NCI-H2196 treated with DMSO at 0.1 percent for 48 hours (cell line): Measurements from ENCODE around the gene PDRG1.
A peak's percentile ranks its signal among the peaks of the same experiment; 100 is the strongest.

Experiments used
- DNase-seq: peaks from one replicate; lab custom pipeline; 2025; ENCODE audit not compliant: unreplicated experiment; lab: John Stamatoyannopoulos, UW

Gene PDRG1

DNA sequence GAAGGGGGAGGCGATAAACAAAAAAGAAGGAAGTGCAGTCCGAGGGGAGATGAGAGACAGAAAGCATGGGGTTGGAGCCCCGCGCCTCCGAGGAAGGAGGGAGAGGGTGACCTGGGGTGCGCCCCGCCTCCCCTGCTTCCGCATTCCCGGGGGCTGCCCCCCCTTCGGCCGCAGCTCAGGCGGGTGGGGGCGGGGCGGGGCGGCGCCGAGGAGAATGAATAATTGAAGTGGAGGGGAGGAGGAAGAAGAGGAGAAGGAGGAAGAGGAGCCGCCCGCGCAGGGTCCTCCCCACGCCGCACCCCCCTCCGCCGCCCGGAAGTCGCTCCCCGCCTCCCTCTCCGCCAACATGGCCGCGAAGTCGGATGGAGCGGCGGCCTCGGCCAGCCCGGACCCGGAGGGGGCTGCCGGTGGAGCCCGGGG is 16.0 kb upstream of the PDRG1 start, which contains the start of gene XKR7:
Gene XKR7, plus strand, starts transcription at position 322 of the 420 bp plus-strand sequence. Its CDS starts 25 bp downstream, at position 347.
- peak; percentile 60 for DNase-seq

DNA sequence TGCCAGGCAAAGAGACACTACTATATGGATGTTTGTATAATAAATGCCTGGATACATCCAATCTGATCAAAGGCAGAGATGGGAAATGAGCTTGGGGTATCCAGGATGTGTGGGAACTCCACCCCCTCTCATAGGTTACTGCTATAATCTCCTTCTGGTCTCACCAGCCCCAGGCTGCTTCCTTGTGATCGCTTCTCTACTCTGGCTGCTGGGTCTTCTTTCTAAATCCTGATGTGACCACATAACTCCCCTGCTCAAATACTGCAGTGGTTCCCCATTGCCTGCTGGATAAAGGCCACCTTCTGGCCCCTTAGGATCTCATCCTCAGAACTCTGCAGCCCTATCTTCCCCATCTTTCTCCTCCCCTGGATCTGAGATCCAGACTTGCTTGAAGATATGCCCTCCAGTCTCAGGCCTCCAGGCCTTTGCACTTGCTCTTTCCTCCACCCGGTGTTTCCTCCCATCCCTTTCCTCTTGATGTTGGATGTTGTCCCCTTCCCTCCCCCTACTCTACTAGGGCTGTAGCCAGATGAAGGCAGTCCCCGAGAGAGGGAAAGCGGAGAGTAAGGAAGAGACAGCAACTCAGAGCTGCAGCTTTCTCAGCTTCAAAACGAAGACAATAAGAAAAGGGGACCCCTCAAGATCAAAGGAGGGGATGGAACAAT is 15.3 kb upstream of the PDRG1 start:
- no peak for DNase-seq

DNA sequence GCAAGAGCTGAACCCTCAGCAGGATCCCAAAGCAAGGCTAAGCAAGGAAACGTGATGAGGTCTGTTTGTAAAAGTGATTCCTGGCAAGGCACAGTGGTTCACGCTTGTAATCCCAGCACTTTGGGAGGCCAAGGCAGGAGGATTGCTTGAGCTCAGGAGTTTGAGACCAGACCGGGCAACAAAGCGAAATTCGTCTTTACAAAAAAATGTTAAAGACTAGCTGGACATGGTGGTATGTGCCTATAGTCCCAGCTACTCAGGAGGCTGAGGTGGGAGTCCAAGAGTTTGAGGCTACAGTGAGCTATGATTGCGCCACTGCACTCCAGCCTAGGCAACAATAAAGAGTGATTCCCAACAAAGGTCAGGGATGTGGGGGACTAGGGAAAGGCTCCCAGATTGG is 12.0 kb upstream of the PDRG1 start:
- DNase-seq = no peak

DNA sequence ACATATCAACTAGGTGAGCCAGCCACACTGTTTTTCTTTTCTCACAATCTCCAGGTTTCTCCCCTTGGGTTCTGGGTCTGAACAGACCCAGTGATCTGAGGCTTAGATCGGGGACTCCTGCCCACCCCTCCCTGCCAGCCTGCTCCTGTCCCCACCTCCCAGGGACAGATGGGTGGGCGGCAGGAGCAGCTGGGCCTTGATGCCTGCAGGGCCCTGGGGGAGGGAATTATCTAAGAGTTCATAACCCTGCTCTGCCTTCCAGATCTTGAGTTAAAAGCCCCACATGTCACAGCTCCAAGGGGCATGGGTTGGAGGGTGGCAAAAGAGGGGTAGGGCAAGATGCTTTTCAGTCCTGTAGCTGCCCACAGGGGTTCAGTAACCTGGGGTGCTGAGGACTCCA is 10.9 kb upstream of the PDRG1 start:
- no peak for DNase-seq

DNA sequence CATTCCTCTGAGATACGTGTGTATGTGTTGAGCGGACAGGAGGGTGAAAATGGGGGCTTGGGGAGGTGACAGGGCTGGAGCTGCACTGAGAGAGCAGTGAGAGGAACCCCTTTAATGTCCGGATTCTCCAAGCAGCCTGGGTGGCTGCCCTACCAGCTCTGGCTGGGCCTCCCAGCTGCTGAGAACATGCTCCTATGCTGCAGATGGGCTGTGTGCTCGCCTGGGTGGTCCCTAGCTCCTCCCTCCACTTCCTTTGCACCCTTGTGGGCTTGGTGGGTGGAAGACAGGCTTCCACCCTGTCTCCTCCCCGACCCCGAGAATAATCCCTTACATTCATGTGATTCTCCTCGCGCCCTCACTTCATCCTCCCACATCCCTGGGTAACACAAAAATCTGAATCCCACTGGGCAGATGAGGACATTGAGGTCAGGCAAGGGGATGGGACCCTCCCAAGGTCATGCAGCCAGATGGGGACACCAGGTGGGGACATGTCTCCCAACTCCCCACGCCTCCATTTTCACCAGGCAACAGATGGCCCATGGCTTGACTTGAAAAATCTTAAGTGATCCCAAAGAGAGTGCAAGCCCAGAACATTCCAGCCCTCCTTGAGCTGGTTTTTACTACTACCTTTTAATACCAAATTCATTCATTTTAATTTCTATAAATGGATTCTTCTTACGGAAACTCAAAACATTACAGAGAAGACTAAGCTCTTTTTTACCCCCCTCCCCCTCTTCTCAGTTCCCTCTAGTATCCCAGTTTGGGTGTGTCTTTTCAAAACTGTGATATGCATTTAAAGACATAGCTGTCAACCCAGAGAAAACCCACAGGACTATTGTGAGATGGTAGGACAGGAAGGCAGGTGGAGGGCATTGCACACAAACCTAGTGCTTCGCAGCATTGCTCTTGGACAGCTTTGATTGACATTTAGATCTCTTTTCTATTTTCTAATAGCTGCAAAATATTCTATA is 5.0 kb upstream of the PDRG1 start:
- no peak for DNase-seq

DNA sequence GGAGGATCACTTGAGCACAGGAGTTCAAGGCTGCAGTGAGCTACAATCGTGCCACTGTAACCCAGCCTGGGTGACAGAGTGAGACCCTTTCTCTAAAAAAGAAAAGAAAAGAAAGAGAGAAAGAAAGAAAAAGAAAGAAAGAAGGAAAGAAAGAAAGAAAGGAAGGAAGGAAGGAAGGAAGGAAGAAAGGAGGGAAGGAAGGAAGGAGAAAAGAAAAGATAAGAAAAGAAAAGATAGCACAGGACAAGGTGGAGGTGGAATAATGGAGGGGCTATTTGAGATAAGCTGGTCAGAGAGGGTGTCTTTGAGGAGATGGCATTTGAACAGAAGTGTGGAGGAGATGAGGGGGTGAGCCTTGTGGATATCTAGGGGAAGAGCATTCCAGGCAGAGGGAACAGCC is 2.7 kb upstream of the PDRG1 start:
- no peak for DNase-seq

DNA sequence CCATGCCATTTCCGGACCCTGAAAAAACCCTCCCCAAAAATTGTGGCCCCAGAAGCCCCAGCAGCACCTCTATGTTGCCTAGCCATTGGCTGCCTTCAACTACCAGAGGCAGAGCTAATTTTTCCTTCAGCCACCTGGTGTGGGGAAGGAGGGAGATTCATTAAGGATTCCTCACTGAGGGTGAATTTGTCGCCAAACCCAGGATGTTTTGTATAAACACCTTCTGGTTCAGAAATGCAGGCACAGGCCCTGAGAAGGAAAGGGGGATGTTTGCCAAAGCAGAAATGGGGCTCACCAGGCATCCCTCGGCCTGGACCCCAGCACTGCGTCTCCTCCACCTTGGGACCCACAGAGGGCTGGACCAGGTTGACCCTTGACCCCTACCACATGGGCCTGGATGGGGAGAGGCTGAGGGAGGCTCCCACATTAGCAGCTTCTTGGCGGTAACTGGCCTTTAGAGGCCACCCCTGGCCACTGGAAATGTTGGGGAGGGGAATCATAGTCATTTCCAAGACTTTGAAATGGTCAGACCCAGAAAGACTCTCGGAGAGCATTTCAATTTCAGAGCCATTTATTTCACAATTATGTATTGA is 1.8 kb upstream of the PDRG1 start:
- no peak for DNase-seq

DNA sequence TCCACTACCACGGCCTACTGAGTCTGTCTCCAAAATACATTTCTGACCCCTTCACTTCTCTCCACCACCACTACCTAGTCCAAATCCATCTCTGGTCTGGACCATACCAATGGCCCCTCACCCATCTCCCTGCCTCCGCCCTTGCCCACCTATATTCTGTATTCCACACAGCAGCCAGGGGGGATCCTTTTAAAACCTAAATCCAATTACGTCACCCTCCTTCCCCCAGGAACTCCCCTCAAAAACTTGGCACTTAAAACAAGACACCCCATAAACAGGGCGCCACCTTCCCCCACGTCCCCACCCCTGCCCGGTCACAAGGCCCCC is 680 bp downstream of the PDRG1 start:
- DNase-seq = no peak

DNA sequence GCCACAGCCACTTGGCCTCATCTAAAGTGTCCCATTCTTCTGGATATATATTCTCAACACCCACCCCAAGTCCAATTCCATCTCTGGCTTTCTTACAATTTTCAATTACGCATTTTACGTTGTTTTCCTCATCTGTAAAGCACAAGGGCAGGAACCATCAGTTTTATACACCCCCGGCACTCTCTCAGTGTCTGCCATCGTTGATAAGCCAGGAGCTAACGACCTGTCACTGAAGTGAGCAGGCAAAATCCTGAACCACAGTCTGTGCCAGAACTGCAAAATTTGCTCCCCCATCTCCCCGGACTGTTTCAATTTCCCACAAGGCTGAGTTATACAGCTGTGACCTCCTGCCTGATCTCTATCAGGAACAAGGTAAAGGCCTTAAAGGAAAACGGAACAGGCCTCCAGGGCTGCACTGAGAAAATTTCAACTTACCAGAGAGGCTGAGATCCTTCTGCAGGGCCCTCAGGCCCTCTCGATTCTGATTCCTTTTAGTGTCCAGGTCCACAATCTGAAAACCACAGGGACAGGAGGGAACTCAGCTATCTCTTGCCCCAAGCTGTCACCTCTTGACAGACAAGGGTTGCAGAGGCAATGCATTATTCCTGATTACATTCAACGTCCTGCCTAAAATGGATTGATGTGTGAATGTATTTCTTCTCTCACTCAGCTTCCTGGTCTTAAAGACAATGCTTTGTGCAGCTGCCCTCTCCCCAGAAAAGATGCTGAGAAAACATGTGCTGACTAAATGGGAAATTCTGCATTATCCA is 1.8 kb downstream of the PDRG1 start:
- no peak for DNase-seq

DNA sequence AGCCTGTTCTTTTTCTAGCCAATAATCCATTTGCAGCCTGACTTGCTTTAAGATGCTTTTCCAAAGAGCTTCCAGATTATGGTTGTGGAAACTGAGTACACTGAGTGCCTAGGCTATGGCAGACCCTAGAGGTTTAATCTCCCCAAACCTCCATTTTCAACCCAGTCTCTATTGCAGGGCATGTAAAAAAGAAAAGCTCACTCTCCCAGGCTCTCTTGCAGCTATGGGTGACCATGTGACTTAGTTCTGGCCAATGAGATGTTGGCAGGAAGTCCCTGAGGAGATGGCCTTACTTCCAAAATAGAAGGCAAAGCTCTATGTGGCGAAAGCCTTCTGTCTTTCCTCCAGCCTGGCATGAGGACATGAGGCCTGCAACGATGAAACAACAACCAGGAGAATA is 3.8 kb downstream of the PDRG1 start:
- DNase-seq = no peak

DNA sequence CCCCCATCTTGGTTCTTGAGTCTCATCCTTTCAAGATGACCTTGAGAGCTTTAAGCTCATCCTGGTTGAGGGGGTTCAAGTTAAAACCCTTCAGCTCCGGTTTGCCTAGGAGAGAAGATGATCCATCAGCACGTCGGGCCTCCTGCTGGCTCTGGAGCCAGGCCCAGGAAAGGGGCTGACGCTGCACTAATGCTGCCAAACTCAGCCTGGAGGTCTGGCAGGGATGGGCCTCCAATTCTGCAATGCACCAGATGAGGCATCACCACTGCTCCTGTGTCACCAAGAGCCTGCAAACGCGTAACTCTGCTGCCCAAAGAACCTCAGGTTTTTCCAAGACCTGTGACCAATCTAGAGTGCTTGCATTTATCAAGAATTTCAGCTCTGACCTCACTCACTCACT is 6.1 kb downstream of the PDRG1 start:
- no peak for DNase-seq

DNA sequence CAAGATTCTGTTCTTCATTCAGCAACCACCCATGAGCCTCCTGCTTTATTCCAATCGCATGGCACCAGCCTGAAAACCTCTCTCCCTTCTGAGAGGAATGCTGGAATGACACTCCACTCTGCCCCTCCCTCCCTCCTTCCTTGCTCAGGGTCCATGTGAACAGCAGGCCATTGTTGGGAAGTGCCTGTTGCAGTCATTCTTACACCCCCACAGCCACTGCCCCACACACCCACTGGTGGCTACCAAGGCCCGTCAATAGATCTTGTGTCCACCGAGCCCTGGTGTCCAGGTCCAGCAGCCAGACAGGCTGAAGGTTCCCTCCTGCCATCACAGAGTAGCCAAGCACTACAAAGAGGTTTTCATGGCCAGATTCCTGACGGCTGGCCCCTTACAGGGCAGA is 6.5 kb downstream of the PDRG1 start:
- DNase-seq = no peak

DNA sequence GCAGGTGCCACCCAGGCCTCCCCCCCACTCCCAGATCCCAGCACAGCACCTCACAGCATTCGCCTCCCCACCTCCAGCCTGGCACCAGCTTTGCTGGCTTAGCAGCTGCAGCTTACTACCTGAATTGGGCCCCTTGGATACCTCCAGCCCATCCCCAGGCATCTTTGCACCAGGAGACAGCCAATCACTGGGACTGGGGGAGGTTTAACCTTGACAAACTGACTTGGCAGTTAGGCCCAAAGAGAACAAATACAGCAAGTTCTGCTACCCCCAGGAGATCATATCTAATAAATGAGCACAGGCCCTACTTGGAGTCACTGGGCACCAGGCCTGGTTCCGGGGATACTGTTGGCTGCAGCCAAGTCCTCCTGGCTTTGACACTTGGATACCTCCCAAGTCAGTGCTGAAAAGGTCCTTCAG is 8.8 kb downstream of the PDRG1 start:
- peak; percentile 41 for DNase-seq

DNA sequence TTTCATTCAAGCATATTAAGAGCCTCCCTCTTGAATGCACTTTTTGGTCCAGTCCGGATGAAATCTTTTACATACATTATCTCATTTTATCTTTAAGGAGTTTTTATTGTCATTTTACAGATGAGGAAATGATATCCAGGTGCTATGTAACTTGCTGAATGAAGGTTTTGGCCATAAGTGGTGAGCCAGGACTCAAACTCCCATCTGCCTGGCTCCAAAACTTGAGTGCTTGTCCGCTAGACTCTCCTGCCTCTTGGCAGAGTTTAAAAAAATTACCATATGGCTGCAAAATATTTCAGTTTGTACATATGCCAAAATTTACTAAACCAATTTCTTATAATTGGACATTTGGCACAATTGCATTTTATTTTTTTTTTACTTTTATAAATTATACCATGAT is 12.2 kb downstream of the PDRG1 start:
- DNase-seq = no peak

DNA sequence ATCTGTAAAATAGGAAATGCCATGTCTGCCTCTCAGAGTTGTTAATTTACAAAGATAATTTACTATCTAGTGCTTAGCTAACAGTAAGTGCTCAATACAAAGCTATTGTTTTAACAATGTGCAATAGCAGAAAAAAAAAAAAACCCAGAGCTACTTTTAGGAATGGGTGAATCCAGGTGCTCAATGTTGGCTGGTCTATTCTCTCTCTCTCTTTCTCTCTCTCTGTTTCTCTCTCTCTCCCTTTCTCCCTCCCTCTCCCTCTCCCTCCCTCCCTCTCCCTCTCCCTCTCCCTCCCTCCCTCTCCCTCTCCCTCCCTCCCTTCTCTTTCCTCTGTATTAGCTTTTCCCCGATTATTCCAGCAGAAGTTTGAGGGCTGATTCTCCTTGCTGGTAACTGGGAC is 14.0 kb downstream of the PDRG1 start:
- no peak for DNase-seq

DNA sequence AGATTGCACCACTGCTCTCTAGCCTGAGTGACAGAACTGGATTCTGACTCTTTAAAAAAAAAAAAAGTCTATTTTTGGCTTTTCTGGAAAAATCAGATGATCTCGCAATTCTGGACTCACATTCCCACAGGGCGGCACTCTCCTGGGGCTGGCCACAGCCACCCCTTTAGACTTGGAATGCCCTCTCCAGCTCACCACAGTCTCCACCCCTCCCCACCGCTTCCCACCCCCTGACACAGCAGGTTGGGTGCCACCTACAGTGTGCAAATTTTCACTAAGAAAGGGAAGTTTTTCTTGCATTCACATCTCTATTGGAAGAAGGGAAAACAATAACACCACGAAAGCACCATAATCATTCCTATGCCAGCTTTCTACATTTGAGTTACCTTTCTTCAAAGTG is 15.4 kb downstream of the PDRG1 start:
- no peak for DNase-seq

DNA sequence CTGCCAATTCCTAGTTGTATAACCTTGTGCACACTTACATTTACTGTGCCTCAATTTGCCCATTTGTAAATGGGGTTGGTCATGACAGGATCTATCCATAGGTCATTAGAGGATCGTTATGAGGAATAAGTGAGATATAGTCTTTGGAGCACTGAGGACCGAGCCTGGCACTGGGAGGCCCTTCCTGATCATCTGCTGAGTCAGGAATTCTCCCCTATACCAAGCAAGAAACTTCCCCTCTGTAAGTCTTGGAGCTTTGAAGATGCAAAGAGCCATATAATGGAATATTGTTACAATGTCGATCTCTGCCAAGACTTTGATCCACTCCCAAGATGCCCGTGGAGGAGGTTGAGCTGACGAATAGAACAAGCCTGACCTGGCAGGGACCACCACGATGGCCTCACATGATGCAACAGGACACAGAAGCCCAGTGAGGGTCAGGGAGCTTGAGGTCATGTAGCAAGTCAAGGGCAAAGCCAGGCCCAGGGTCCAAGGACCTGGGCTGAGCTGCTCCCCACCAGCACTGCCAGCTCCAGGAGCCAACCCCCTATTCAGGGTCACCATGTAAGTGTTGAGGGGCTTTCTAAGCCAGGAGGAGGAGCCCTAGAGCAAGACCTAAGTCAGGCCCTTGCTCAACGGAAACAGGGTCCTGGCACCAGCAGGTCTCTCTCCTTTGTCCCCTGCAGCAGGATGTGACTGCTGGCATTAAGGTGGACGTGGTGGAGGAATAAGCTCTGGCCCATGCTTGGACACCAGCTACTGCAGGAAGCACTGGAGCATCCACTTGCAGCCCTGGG is 16.7 kb downstream of the PDRG1 start:
- no peak for DNase-seq

DNA sequence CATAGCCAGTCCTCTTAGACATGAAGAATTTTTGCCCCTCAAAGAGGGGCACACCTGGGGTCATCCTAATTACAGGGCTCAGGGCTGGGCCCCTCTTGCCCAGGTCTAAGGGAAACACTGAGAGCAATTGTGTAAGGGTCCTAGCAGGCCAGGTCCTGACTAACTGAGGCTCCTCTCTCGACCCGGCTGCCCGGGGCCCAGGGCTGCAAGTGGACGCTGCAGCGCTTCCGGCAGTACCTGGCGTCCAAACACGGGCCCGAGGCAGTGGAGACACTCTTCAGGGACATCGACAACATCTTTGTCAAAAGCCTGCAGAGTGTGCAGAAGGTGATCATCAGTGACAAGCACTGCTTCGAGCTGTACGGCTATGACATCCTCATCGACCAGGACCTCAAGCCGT is 17.4 kb downstream of the PDRG1 start:
- no peak for DNase-seq

DNA sequence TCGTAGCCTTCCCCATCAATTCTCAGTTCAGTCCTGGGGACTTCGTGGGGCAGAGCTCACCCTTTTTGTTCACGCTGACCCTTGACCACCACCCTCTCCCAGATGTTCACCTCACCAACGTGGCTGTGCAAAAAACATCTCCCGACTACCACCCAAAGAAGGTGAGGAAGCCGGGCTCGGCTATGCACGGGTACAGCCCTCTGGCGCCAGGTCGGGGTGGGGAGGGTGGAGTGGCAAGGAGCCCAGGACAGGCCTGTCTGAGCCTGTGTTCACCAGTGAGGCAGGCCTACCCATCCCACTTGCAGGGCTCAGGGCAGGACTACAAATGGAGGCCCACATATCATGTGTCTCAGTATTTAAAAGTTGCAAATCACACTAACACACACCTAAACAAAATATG is 18.1 kb downstream of the PDRG1 start:
- no peak for DNase-seq

DNA sequence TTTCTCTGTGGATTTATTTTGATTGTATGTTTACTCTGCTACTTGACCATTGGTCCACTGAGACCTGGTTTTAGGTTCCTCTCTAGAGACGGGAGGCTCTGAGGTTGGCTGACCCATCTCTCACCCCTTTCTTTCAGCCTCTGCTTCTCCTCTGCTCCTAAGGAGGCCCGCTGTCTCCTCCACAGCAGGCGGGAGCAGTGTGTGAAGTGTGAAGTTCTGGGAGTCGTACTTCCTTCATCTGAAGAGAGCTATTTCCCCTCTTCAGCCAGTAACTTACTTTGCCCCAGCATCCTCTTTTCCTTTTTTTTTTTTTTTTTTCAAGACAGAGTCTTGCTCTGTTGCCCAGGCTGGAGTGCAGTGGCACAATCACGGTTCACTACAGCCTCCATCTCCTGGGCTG is 21.1 kb downstream of the PDRG1 start:
- no peak for DNase-seq
